HG03280 (cell line): Measurements from ENCODE around the gene KNTC1.
A peak's percentile ranks its signal among the peaks of the same experiment; 100 is the strongest.
"Not testable (repeated sequence)": the region's sequence is repeated elsewhere in the genome, so short reads cannot be mapped to it uniquely, and the experiment has no call there.

ENCODE experiments used
- ATAC-seq: cut with Tn5 transposase; IDR thresholded peaks from one replicate; pipeline ENCODE4 v1.9.1; 2021; ENCODE audit warnings: mild to moderate bottlenecking, moderate library complexity; ENCODE audit not compliant: unreplicated experiment

Gene KNTC1

GRCh38 chr12:122508163-122508562 lies 18.9 kb upstream of the KNTC1 start:
- no peak for ATAC-seq

DNA sequence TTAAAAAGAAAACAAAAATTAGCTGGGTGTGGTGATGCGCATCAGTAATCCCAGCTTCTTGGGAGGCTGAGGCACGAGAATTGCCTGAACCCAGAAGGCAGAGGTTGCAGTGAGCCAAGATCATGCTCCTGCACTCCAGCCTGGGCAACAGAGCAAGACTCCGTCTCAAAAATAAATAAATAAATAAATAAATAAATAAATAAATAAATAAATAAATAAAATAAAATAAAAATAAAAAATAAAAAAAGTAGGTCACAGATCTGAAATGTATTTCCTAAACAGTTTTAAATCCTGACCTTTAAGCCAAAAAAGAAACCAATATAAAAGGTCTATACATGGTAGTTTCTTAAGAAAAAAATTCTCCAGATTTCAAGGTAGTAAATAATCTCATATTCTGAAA lies 14.0 kb upstream of the KNTC1 start:
- ATAC-seq = not testable (repeated sequence)

DNA sequence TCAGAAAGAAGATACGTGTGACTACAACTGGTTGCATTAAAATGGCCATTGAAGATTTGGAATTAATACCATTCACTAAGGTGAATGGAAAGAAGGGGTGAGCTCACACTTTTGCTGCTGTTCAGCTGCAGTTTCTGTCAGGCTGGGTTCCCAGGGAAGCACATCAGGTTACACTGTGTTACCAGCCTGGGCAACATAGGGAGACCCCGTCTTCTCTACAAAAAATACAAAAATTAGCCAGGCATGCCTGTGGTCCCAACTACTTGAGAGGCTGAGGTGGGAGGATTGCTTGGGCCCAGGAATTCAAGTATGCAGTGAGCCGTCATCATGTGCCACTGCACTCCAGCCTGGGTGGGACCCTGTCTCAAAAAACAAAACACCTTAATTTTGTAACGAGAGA lies 13.4 kb upstream of the KNTC1 start:
- no peak for ATAC-seq

GRCh38 chr12:122515275-122515674 lies 11.8 kb upstream of the KNTC1 start:
- no peak for ATAC-seq

- ATAC-seq = no peak
Observed at GRCh38 chr12:122516544-122517361, 10.3 kb upstream of the KNTC1 start.

GRCh38 chr12:122517877-122518276 lies 9.2 kb upstream of the KNTC1 start:
- no peak for ATAC-seq

GRCh38 chr12:122518908-122519307 lies 8.1 kb upstream of the KNTC1 start:
- no peak for ATAC-seq

DNA sequence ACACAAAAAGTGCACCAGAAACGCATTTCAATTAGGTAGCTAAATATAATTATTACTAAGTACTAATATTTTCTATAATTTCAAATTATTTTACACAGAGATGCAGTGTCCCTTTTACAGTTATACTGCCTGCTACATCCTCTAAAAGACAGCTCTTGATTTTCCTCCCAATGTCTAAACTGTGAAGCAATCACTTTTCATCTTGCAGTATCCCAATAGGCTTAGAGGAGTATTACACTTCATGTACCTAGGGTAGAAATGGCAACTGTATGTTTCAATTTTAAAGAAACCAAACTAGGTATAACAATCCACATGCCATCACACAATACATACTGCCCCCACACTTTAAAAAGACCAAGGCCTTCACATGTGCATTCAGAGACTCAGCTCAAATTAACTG lies 7.6 kb upstream of the KNTC1 start:
- no peak for ATAC-seq

GRCh38 chr12:122520676-122521075 lies 6.4 kb upstream of the KNTC1 start:
- no peak for ATAC-seq

- ATAC-seq = no peak
Observed at GRCh38 chr12:122523280-122523679, 3.8 kb upstream of the KNTC1 start.

- ATAC-seq = no peak
Observed at GRCh38 chr12:122523846-122524718, 3.0 kb upstream of the KNTC1 start.

GRCh38 chr12:122527478-122527944 lies 462 bp downstream of the KNTC1 start:
- no peak for ATAC-seq

- no peak for ATAC-seq
Observed at GRCh38 chr12:122528582-122528981, 1.5 kb downstream of the KNTC1 start.

DNA sequence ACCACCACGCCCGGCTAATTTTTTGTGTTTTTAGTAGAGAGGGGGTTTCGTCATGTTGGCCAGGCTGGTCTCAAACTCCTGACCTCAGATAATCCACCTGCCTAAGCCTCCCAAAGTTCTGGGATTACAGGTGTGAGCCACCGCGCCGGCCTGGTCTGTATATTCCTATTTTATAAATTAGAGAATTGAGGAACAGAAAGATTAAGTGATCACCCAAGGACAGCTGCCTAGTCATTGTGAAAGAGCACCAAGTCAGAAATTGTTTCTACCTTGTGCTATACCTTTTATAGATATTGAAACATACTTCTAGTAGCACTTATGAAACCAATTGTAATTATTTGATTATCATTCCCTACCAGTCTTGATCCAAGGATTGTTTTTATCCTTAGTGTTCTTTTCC lies 1.9 kb downstream of the KNTC1 start:
- no peak for ATAC-seq

DNA sequence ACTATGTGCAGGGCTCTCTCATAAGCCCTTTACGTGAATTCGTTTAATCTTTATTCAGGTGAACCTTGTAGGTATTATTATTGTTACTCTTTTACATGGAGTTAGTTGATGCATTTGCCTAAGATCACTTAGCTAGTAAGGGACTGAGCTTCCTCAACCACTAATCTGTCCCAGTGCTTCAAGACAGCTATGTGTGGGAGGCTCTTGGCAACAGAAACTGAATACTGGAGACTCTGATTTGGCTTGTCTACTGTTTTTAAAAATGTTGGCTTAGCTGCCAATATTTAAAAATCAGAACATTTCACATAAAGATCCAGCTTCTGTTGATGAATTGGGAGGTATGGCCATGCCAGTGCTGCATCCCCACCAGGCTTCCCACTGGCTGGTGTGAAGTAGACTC lies 6.8 kb downstream of the KNTC1 start:
- ATAC-seq = no peak

GRCh38 chr12:122537021-122537420 lies 10.0 kb downstream of the KNTC1 start:
- no peak for ATAC-seq

- ATAC-seq = no peak
Observed at GRCh38 chr12:122538496-122538895, 11.4 kb downstream of the KNTC1 start.

DNA sequence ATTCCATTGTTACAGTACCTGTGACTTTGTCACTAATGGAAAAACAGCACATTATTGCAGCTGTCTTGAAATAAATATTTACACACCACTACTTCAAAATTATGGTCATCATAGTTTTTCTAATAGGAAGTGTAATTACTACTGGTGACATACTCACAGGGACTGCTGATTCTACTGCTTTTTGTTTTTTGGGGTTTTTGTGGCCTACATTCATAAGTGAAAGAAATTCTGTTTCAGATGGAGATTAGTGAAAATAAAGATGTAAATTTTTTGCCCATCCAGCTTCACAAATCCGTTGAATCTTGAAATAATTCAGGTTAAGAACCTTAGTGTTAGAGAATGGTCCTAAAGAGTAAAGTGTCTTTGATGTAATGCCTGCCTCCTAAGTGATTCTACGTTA lies 17.5 kb downstream of the KNTC1 start:
- ATAC-seq = no peak

DNA sequence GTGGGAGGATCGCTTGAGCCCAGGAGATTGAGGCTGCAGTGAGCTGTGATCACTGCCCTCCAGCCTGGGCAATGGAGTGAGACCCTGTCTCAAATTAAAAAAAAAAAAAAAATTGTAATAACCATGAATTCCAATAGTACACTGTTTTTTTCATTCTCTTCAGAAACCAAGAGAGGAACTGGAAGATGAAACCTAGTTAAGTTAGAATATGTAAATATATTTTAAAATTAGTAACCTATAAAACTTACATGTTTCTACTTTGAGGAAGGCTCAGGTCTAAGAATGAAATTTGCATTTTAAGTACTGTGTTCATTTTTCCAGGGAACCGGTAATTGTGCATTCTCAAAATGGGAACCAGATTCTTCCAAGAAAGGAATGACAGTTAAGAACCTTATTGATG lies 18.8 kb downstream of the KNTC1 start:
- ATAC-seq = peak; percentile 62

DNA sequence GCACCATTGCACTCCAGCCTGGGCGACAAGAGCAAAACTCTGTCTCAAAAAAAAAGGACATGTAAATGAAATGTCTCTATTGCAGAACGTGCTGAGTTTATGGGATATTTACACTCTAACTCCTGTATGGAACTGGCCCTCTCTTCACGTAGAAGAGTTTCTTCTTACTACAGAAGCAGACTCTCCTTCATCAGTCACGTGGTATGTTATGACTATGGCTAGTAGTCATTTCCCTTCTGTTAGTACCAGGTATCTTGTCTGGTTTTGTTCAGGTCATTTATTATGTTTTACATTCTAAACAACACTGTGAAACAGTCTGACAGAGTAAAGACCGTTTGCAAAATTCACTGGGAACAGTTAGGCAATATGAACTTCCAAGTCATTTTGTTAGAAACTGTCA lies 20.3 kb downstream of the KNTC1 start:
- ATAC-seq = no peak

GRCh38 chr12:122558745-122559641 lies 31.9 kb downstream of the KNTC1 start:
- no peak for ATAC-seq
